OCI-M1 (cell line): ENCODE data around the gene LONRF2.

ENCODE experiments used
- DNase-seq: peaks from one replicate; lab custom pipeline; 2025; lab: John Stamatoyannopoulos, UW

The LONRF2 gene

DNA sequence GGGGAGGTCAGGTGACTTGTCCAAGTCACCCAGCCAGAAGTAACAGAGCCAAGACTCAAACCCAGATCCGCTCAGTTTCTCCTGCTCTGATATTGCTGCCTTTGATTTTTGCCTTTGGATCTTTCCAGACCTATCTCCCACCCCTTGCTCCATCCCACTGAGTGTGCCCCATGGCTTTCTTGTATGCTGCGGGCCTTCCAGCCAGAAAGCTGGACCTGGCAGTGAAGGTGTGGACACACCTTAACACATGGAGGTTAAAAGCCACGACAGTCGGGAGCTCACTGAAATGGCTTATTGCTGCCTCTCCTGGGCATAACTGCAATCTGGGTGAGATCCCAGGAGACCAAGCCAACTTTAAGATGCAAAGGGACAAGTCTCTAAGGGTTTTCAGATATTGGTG is 86.7 kb downstream of the LONRF2 start:
- no peak for DNase-seq

DNA sequence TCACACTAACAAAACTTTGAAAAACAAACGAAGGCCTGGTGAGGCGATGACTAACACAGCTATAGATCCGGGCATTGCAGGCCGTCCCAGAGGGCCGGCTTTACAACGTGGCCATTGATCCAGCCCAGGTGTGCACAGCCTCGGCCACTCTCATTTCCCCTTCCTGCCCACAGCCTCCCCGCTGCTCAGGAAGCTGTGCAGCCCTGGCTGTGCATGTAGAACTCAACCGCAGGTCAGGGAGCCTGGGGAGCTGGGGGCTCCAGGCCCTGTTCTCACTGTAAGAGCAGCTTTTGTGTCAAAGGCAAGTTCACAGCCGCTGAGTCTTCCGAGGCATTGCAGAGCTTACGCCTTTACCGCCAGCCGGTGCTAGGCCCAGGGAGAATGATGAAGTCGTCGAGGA is 87.2 kb downstream of the LONRF2 start:
- no peak for DNase-seq

DNA sequence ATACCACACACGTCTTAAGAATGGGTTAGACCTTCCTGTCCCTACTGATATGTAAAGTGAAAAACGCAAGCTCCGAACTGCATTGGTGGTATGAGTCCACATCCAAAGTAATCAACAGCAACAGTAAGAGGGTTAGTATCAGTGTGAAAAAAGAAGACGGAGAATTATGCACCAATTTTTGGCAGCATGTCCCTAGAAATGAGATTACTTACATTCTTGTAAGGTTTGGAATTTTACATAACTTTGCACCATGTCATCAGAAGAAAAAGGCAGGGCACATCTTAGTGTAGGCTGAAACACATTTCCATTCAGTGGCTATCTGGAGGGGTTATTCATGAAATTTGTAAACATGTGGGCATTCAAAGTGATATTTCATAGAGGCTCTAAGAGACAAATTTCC is 88.2 kb downstream of the LONRF2 start:
- no peak for DNase-seq

DNA sequence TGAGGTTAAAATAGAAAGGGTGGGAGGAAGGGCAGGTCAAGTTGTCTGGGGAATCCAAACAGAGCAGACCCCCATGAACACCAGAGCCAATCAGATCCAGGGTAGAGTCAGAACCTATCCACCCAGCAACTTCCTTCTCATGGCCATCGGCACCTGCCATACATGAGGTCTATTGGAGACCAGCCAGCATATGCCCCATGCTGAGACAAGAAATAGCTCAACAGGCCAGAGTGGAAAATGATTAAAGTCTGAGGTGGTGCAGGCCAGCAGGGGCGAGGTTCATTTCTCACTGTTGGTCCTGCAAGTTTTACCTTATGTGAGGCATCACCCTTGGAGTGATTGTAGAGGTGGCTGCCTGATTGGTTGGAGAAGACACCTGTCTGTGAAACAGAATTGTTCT is 89.2 kb downstream of the LONRF2 start:
- DNase-seq: no peak

DNA sequence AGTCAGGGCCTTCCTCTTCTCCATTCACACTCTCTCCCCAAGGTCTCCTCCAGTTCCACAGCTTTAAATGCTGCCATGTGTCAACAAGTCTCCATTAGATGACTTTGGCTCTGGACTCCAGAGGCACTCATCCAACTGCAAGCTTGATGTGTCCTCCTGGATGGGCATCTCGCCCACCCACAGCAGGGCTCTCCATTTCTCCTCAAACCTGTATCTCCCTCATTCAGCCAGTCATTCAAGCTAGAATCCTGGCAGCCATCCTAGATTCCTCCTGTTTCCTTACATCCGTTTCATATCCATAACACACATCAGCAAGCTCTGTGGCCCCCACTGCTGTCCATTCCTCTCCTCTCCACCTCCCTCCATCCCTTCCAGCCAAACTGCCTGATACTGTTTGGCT is 91.5 kb downstream of the LONRF2 start:
- no peak for DNase-seq

DNA sequence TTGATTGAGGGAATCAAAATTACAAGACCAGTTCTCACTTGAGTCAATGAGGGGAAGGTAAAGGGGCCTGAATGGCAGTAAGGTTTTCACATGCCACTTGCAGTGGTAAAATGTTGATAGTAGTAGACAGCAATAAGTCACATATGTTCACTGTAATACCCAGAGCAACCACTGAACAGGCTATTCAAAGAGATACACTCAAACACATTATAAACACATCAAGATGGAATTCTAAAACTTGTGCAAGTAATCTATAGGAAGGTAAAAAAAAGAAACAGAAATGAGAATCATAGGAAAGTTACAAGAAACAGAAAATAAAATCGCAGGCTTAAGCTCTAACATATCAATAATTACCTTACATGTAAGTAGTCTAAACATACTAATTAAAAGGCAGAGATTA is 93.3 kb downstream of the LONRF2 start:
- DNase-seq: no peak

DNA sequence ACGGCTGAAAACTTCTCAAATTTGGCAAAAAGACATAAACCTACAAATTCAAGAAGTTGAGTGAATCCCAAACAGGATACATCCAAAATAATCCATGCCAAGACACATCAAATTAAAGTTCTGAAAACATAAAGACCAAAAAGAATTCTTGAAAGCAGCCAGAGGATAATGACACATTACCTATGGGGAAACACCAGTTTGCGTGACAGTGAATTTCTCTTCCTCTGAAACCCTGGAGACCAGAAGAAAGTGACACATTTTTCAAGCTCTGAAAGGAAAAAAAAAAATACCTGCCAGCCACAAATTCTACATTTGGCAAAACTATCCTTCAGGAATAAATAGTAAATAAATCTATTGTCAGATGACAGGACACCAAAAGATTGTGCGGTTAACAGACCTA is 93.9 kb downstream of the LONRF2 start:
- DNase-seq: no peak

DNA sequence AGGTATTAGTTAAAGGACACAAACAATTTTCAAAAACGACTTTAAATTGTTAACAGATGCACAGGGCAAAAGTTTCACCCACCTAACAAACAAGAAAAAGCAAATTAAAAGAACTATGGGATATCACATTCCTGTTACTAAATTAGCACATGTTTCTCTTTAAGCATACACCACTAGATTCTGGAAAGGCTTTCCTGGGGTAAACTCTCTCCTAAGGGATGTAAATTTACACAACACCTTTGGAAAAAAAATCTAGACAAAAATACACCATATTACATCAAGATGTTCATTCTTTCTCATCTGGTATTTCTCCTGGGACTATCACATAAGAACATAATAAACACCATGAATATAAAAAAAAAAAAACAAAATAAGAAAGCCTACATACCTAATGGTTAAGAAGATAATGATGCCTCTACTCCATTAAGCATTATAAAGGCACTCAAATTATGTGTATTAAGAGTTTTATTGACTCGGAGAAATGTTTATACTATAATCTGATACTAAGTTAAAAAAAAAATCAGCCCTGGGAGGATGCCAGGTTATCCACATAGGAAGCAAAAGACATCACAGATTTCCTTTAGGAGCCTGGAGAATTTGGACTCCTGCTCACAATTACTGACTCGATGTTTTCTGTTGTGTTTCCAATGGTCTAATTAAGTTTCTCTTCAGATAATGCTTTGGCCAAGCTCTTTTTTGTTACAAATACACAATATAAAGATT is 97.2 kb downstream of the LONRF2 start:
- no peak for DNase-seq

DNA sequence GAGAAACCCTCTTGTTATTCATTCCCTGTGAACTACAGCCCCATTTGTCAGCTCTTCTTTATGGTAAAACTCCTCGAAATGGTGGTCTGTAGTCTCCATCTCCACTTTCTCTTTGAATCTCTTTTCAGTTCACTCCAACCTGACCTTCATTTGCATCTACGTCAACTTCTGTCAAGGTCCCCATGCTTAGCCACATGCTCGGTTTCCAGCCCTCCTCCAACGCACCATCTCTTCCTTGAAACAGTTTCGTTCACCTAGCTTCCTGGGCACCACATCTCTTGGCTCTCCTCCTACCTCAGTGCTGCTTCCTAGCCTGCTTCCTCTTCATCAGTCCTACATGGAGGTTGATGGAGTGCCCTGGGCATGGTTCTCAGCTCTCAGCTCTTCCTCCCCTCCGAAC is 98.8 kb downstream of the LONRF2 start:
- no peak for DNase-seq
